ENCODE data around the gene NUP50. TPM values are rescaled to one million over a fixed set of nuclear protein-coding genes. Genes with fewer than 3 reads are reported as not detected.
A peak's percentile ranks its signal among the peaks of the same experiment; 100 is the strongest.

NUP50 gene, protein sequence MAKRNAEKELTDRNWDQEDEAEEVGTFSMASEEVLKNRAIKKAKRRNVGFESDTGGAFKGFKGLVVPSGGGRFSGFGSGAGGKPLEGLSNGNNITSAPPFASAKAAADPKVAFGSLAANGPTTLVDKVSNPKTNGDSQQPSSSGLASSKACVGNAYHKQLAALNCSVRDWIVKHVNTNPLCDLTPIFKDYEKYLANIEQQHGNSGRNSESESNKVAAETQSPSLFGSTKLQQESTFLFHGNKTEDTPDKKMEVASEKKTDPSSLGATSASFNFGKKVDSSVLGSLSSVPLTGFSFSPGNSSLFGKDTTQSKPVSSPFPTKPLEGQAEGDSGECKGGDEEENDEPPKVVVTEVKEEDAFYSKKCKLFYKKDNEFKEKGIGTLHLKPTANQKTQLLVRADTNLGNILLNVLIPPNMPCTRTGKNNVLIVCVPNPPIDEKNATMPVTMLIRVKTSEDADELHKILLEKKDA
- total RNA-seq: 37.4 and 41.9 TPM in 2 replicates

DNA sequence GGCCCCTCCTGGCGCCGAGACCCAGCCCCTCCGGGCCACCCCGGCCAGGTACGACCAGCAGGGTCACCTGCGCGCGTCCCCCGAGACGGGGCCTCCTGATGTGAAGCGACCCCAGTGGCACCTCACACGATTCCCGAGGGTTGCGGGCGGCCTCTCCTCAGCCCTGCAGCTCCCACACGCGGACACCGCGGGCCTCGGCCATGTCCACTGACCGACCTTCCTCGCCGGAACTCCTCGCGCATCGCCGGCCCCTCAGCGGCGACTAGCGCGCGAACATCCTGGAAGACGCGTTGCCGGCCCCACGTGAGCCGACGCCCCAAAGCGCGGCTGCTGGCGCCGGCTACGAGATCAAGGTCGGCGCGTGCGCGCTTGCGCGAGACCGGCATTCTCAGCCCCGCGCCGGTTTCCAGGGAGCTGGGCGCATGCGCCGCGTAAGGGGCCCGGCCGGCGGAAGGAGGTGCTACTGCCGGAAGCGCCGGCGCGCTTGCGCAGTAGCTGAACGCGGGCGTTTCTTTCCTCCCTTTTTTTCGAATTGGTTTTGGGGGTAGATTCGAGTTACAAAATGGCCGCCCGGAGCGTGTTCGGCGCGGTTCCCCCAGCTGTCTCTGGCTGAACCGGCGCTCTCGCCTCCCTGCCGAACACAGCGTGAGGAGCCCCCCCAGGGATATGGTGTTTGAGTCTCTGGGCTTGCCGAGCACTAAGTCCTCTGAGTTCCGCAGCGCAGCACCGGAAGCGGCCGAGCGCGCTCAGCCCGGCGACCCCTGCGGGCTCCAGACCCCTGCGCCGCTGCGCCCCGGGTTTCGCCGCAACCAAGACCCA, at the start of gene NUP50:
NUP50 (plus strand) TSS at position 475 of the 819 bp plus-strand sequence. CDS start 4,253 bp downstream, outside the sequence.
- peak within 1 kb of the TSS; percentile 87 for H3K4me3 ChIP-seq (ENCODE audit: low read depth, low read length)
- TF ChIP-seq, protein P1, sequence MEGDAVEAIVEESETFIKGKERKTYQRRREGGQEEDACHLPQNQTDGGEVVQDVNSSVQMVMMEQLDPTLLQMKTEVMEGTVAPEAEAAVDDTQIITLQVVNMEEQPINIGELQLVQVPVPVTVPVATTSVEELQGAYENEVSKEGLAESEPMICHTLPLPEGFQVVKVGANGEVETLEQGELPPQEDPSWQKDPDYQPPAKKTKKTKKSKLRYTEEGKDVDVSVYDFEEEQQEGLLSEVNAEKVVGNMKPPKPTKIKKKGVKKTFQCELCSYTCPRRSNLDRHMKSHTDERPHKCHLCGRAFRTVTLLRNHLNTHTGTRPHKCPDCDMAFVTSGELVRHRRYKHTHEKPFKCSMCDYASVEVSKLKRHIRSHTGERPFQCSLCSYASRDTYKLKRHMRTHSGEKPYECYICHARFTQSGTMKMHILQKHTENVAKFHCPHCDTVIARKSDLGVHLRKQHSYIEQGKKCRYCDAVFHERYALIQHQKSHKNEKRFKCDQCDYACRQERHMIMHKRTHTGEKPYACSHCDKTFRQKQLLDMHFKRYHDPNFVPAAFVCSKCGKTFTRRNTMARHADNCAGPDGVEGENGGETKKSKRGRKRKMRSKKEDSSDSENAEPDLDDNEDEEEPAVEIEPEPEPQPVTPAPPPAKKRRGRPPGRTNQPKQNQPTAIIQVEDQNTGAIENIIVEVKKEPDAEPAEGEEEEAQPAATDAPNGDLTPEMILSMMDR (IDR thresholded peaks at IDR 0.05; ENCODE audit: insufficient read depth, low read depth, low read length): no peak
- DNase-seq (ENCODE audit: low read depth): peak; percentile 98

DNA sequence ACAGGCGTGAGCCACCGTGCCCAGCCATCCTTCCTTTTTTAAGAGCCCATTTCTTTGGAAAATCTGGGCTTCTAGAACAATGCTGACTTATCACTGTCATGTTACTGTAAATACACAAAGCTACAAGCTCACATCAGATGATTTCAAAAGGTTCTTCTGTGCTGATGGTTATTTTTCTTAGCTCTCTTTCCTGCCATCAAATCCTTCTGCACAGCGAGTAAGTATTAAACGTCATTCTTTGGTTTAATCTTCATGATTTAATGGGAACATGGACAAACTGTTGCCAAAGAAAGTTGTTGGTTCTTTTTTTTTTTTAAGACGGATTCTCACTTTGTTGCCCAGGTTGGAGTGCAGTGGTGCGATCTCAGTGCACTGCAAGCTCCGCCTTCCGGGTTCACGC, 43.3 kb upstream of the NUP50 start:
- TF ChIP-seq, protein P1 (IDR thresholded peaks at IDR 0.05; ENCODE audit: insufficient read depth, low read depth, low read length): no peak
- no peak overlapping the region for H3K4me3 ChIP-seq (ENCODE audit: low read depth, low read length)
- peak; percentile 13 for DNase-seq (ENCODE audit: low read depth)

DNA sequence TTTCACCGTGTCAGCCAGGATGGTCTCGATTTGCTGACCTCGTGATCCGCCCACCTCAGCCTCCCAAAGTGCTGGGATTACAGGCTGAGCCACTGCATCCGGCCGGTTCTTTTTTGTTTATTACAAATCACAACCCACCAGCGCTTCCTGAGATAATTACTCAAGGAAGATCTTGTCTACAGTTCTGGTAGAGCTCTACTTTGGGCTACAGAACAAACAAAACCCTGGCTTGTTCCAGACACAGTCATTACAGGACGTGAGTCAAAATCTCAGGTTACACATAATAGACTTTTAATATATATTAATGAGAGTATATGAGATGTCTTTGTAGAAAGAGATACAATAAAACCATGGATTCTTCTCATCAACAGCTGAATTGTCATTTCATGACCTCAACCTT, 42.8 kb upstream of the NUP50 start:
- peak; percentile 72 for DNase-seq (ENCODE audit: low read depth)
- TF ChIP-seq, protein P1 (IDR thresholded peaks at IDR 0.05; ENCODE audit: insufficient read depth, low read depth, low read length): no peak
- no peak overlapping the region for H3K4me3 ChIP-seq (ENCODE audit: low read depth, low read length)

DNA sequence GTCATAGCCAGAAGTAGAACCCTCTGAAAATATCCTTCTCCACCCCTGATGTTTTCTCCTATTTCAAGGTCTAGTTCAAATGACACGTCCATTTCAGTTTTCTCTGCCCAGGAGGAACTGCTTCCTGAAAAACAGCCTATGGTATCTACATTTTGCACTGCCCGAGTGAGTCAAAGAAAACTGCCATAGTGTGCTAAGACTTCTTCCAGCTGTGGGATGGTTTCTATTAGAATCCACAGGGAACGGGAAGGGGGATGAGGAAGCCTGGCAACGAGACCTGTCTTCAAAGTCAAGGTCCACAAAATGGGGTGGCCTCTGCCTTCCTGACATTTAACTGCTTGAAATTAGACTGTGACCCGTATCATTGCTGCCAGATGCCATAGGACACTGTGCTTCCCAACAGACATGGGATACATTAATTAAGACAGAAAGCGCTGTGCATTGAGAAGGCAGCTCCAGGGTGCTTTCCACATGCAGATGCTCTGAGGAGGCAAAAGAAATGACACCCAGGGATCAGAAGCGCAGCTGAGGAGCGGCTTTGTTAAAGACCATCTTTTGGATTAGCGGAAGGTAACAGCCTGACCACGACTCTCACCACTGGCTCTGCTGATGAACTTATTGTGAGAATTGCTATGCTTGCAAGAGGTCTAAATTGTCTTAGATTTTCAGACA, 39.4 kb upstream of the NUP50 start:
- TF ChIP-seq, protein P1 (IDR thresholded peaks at IDR 0.05; ENCODE audit: insufficient read depth, low read depth, low read length): no peak
- H3K4me3 ChIP-seq (ENCODE audit: low read depth, low read length): no peak overlapping the region
- peak; percentile 12 for DNase-seq (ENCODE audit: low read depth)

- peak overlapping the region; percentile 6 for H3K4me3 ChIP-seq (ENCODE audit: low read depth, low read length)
- TF ChIP-seq, protein P1 (IDR thresholded peaks at IDR 0.05; ENCODE audit: insufficient read depth, low read depth, low read length): no peak
Observed at GRCh38 chr22:45125188-45125587, 38.5 kb upstream of the NUP50 start.

DNA sequence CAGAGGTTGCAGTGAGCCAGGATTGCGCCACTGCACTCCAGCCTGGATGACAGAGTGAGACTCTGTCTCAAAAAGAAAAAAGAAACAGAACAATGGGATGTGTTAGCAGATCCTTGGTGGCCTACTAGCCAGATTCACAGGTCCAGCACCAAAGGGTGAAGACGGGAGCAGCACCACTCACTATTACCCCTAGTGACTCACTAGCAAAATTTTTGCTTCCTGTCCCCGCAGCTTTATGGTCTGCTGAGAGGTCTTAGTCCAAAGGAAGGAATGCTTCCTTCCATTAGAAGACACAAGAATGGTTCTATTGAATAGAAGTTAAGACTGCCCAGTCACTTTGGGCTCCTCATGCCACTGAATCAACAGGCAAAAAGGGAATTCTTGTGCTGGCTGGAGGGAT, 35.9 kb upstream of the NUP50 start:
- TF ChIP-seq, protein P1 (IDR thresholded peaks at IDR 0.05; ENCODE audit: insufficient read depth, low read depth, low read length): no peak
- no peak overlapping the region for H3K4me3 ChIP-seq (ENCODE audit: low read depth, low read length)
- DNase-seq (ENCODE audit: low read depth): peak; percentile 30

More at GRCh38 chr22:45125188-45125587, 38.5 kb upstream of the NUP50 start:
- DNase-seq (ENCODE audit: low read depth): peak; percentile 88

Data from fibroblast of villous mesenchyme (primary cell).